Measurements from ENCODE around the gene FARP1.

Gene FARP1

GRCh38 chr13:98313023-98313921 is 170.4 kb downstream of the FARP1 start:
- H3K27me3 ChIP-seq (ENCODE audit: insufficient read depth, low read length) = no peaks in the 10 kb centered on the region
- no peaks in the 10 kb centered on the region for H3K36me3 ChIP-seq (ENCODE audit: insufficient read depth, low read length)
- H3K27ac ChIP-seq (ENCODE audit: low read depth, low read length) = no peak overlapping the region
- no peak overlapping the region for H3K9ac ChIP-seq (ENCODE audit: low read depth, low read length)
- peaks cover 27% of the 10 kb centered on the region for H3K4me1 ChIP-seq (ENCODE audit: insufficient read depth, low read length)
- 94% methylated on average over 18 of the region's 20 CpGs for WGBS
- H3K9me3 ChIP-seq (ENCODE audit: insufficient read depth, low read depth, low read length) = no peaks in the 10 kb centered on the region
- no peak overlapping the region for H3K4me3 ChIP-seq (ENCODE audit: low read length)

- H3K9me3 ChIP-seq (ENCODE audit: insufficient read depth, low read depth, low read length) = no peaks in the 10 kb centered on the region
- no peak overlapping the region for H3K4me3 ChIP-seq (ENCODE audit: low read length)
- peaks cover 27% of the 10 kb centered on the region for H3K4me1 ChIP-seq (ENCODE audit: insufficient read depth, low read length)
- 93% methylated on average over 6 of the region's 6 CpGs for whole genome bisulfite sequencing
- no peaks in the 10 kb centered on the region for H3K27me3 ChIP-seq (ENCODE audit: insufficient read depth, low read length)
- H3K36me3 ChIP-seq (ENCODE audit: insufficient read depth, low read length) = no peaks in the 10 kb centered on the region
- H3K27ac ChIP-seq (ENCODE audit: low read depth, low read length) = no peak overlapping the region
- no peak overlapping the region for H3K9ac ChIP-seq (ENCODE audit: low read depth, low read length)
Observed at GRCh38 chr13:98313922-98314292, 171.0 kb downstream of the FARP1 start.

- Histone ChIP-seq H3K4me3 (ENCODE audit: low read length) (no peak overlapping the region), H3K27ac (ENCODE audit: low read depth, low read length) (peak overlapping the region; percentile 29; the same call in 1 of the 2 replicates), H3K36me3 (ENCODE audit: insufficient read depth, low read length) (no peaks in the 10 kb centered on the region), H3K9me3 (ENCODE audit: insufficient read depth, low read depth, low read length) (no peaks in the 10 kb centered on the region), H3K4me1 (ENCODE audit: insufficient read depth, low read length) (peaks cover 25% of the 10 kb centered on the region), H3K9ac (ENCODE audit: low read depth, low read length) (no peak overlapping the region), H3K27me3 (ENCODE audit: insufficient read depth, low read length) (no peaks in the 10 kb centered on the region)
- WGBS = 63% methylated on average over 8 of the region's 8 CpGs
Observed at GRCh38 chr13:98315466-98315865, 172.6 kb downstream of the FARP1 start.

- no peak overlapping the region for H3K4me3 ChIP-seq (ENCODE audit: low read length)
- peak overlapping the region; percentile 29; the same call in 1 of the 2 replicates for H3K27ac ChIP-seq (ENCODE audit: low read depth, low read length)
- no peaks in the 10 kb centered on the region for H3K27me3 ChIP-seq (ENCODE audit: insufficient read depth, low read length)
- no peaks in the 10 kb centered on the region for H3K9me3 ChIP-seq (ENCODE audit: insufficient read depth, low read depth, low read length)
- peaks cover 20% of the 10 kb centered on the region for H3K4me1 ChIP-seq (ENCODE audit: insufficient read depth, low read length)
- H3K9ac ChIP-seq (ENCODE audit: low read depth, low read length) = no peak overlapping the region
- 87% methylated on average over 8 of the region's 8 CpGs for WGBS
- H3K36me3 ChIP-seq (ENCODE audit: insufficient read depth, low read length) = no peaks in the 10 kb centered on the region
Observed at GRCh38 chr13:98315902-98316301, 173.0 kb downstream of the FARP1 start.

GRCh38 chr13:98317573-98318171 is 174.8 kb downstream of the FARP1 start:
- H3K9me3 ChIP-seq (ENCODE audit: insufficient read depth, low read depth, low read length) = no peaks in the 10 kb centered on the region
- H3K27me3 ChIP-seq (ENCODE audit: insufficient read depth, low read length) = no peaks in the 10 kb centered on the region
- 92% methylated on average over 3 of the region's 3 CpGs for WGBS
- no peak overlapping the region for H3K9ac ChIP-seq (ENCODE audit: low read depth, low read length)
- no peak overlapping the region for H3K4me3 ChIP-seq (ENCODE audit: low read length)
- peaks cover 15% of the 10 kb centered on the region for H3K4me1 ChIP-seq (ENCODE audit: insufficient read depth, low read length)
- H3K27ac ChIP-seq (ENCODE audit: low read depth, low read length) = no peak overlapping the region
- no peaks in the 10 kb centered on the region for H3K36me3 ChIP-seq (ENCODE audit: insufficient read depth, low read length)

GRCh38 chr13:98318263-98318878 is 175.5 kb downstream of the FARP1 start:
- no peaks in the 10 kb centered on the region for H3K27me3 ChIP-seq (ENCODE audit: insufficient read depth, low read length)
- H3K9me3 ChIP-seq (ENCODE audit: insufficient read depth, low read depth, low read length) = no peaks in the 10 kb centered on the region
- H3K4me1 ChIP-seq (ENCODE audit: insufficient read depth, low read length) = peaks cover 17% of the 10 kb centered on the region
- WGBS = 97% methylated on average over 11 of the region's 11 CpGs
- no peak overlapping the region for H3K4me3 ChIP-seq (ENCODE audit: low read length)
- H3K27ac ChIP-seq (ENCODE audit: low read depth, low read length) = no peak overlapping the region
- H3K36me3 ChIP-seq (ENCODE audit: insufficient read depth, low read length) = no peaks in the 10 kb centered on the region
- H3K9ac ChIP-seq (ENCODE audit: low read depth, low read length) = no peak overlapping the region

GRCh38 chr13:98320561-98321105 is 177.7 kb downstream of the FARP1 start:
- Histone ChIP-seq H3K9ac (ENCODE audit: low read depth, low read length) (no peak overlapping the region), H3K9me3 (ENCODE audit: insufficient read depth, low read depth, low read length) (no peaks in the 10 kb centered on the region), H3K4me3 (ENCODE audit: low read length) (no peak overlapping the region), H3K4me1 (ENCODE audit: insufficient read depth, low read length) (peaks cover 30% of the 10 kb centered on the region), H3K27ac (ENCODE audit: low read depth, low read length) (peak overlapping the region; percentile 8; the same call in 1 of the 2 replicates), H3K36me3 (ENCODE audit: insufficient read depth, low read length) (no peaks in the 10 kb centered on the region), H3K27me3 (ENCODE audit: insufficient read depth, low read length) (no peaks in the 10 kb centered on the region)
- WGBS = 95% methylated on average over 9 of the region's 9 CpGs

- 95% methylated on average over 2 of the region's 2 CpGs for WGBS
- Histone ChIP-seq H3K9me3 (ENCODE audit: insufficient read depth, low read depth, low read length) (no peaks in the 10 kb centered on the region), H3K36me3 (ENCODE audit: insufficient read depth, low read length) (no peaks in the 10 kb centered on the region), H3K27me3 (ENCODE audit: insufficient read depth, low read length) (no peaks in the 10 kb centered on the region), H3K27ac (ENCODE audit: low read depth, low read length) (no peak overlapping the region; the same call in 1 of the 2 replicates), H3K9ac (ENCODE audit: low read depth, low read length) (no peak overlapping the region), H3K4me1 (ENCODE audit: insufficient read depth, low read length) (peaks cover 30% of the 10 kb centered on the region), H3K4me3 (ENCODE audit: low read length) (no peak overlapping the region)
Observed at GRCh38 chr13:98321395-98321794, 178.5 kb downstream of the FARP1 start.

GRCh38 chr13:98322091-98322718 is 179.3 kb downstream of the FARP1 start:
- H3K4me3 ChIP-seq (ENCODE audit: low read length) = no peak overlapping the region
- no peaks in the 10 kb centered on the region for H3K36me3 ChIP-seq (ENCODE audit: insufficient read depth, low read length)
- H3K4me1 ChIP-seq (ENCODE audit: insufficient read depth, low read length) = peaks cover 36% of the 10 kb centered on the region
- WGBS = 92% methylated on average over 8 of the region's 8 CpGs
- no peak overlapping the region for H3K9ac ChIP-seq (ENCODE audit: low read depth, low read length)
- H3K27me3 ChIP-seq (ENCODE audit: insufficient read depth, low read length) = no peaks in the 10 kb centered on the region
- H3K9me3 ChIP-seq (ENCODE audit: insufficient read depth, low read depth, low read length) = no peaks in the 10 kb centered on the region
- no peak overlapping the region for H3K27ac ChIP-seq (ENCODE audit: low read depth, low read length)

GRCh38 chr13:98324105-98324504 is 181.2 kb downstream of the FARP1 start:
- Histone ChIP-seq H3K27ac (ENCODE audit: low read depth, low read length) (no peak overlapping the region), H3K36me3 (ENCODE audit: insufficient read depth, low read length) (no peaks in the 10 kb centered on the region), H3K9me3 (ENCODE audit: insufficient read depth, low read depth, low read length) (no peaks in the 10 kb centered on the region), H3K27me3 (ENCODE audit: insufficient read depth, low read length) (no peaks in the 10 kb centered on the region), H3K4me1 (ENCODE audit: insufficient read depth, low read length) (peaks cover 55% of the 10 kb centered on the region), H3K4me3 (ENCODE audit: low read length) (no peak overlapping the region), H3K9ac (ENCODE audit: low read depth, low read length) (no peak overlapping the region)
- 97% methylated on average over 7 of the region's 7 CpGs for WGBS

Measured in HUES64 (cell line).